ENCODE data around the gene COL26A1.
"Not testable (repeated sequence)": the region's sequence is repeated elsewhere in the genome, so short reads cannot be mapped to it uniquely, and the experiment has no call there.

The COL26A1 gene

GRCh38 chr7:101559586-101559985 lies 196.9 kb downstream of the COL26A1 start:
- H3K27me3 ChIP-seq (ENCODE audit: low read depth, low read length) = peaks cover 4% of the 10 kb centered on the region
- H3K4me3 ChIP-seq (ENCODE audit: low read depth in 1 of 2, low read length in 2 of 2) = no peak overlapping the region
- H3K27ac ChIP-seq (ENCODE audit: low read length) = no peak overlapping the region
- H3K9me3 ChIP-seq (ENCODE audit: control insufficient read depth in 1 of 2, low read length in 2 of 2) = no peaks in the 10 kb centered on the region
- no peaks in the 10 kb centered on the region for H3K4me1 ChIP-seq (ENCODE audit: control insufficient read depth in 1 of 2, insufficient read depth in 2 of 2, low read length in 2 of 2)
- H3K36me3 ChIP-seq (ENCODE audit: control insufficient read depth in 1 of 2, insufficient read depth in 2 of 2, low read length in 2 of 2) = no peaks in the 10 kb centered on the region

- not testable (repeated sequence) for H3K4me3 ChIP-seq (ENCODE audit: low read depth in 1 of 2, low read length in 2 of 2); H3K36me3 ChIP-seq (ENCODE audit: control insufficient read depth in 1 of 2, insufficient read depth in 2 of 2, low read length in 2 of 2); H3K4me1 ChIP-seq (ENCODE audit: control insufficient read depth in 1 of 2, insufficient read depth in 2 of 2, low read length in 2 of 2); H3K27me3 ChIP-seq (ENCODE audit: low read depth, low read length); H3K9me3 ChIP-seq (ENCODE audit: control insufficient read depth in 1 of 2, low read length in 2 of 2); H3K27ac ChIP-seq (ENCODE audit: low read length)
These were observed 197.3 kb downstream of the COL26A1 start for GRCh38 chr7:101560021-101560420.

- no peaks in the 10 kb centered on the region for H3K36me3 ChIP-seq (ENCODE audit: control insufficient read depth in 1 of 2, insufficient read depth in 2 of 2, low read length in 2 of 2)
- no peak overlapping the region for H3K4me3 ChIP-seq (ENCODE audit: low read depth in 1 of 2, low read length in 2 of 2)
- no peaks in the 10 kb centered on the region for H3K4me1 ChIP-seq (ENCODE audit: control insufficient read depth in 1 of 2, insufficient read depth in 2 of 2, low read length in 2 of 2)
- H3K27me3 ChIP-seq (ENCODE audit: low read depth, low read length) = peaks cover 4% of the 10 kb centered on the region
- no peaks in the 10 kb centered on the region for H3K9me3 ChIP-seq (ENCODE audit: control insufficient read depth in 1 of 2, low read length in 2 of 2)
- H3K27ac ChIP-seq (ENCODE audit: low read length) = no peak overlapping the region
These were observed 198.2 kb downstream of the COL26A1 start for GRCh38 chr7:101560856-101561255.

GRCh38 chr7:101561293-101561692 lies 198.6 kb downstream of the COL26A1 start:
- not testable (repeated sequence) for H3K27ac ChIP-seq (ENCODE audit: low read length); H3K4me1 ChIP-seq (ENCODE audit: control insufficient read depth in 1 of 2, insufficient read depth in 2 of 2, low read length in 2 of 2); H3K36me3 ChIP-seq (ENCODE audit: control insufficient read depth in 1 of 2, insufficient read depth in 2 of 2, low read length in 2 of 2); H3K27me3 ChIP-seq (ENCODE audit: low read depth, low read length); H3K9me3 ChIP-seq (ENCODE audit: control insufficient read depth in 1 of 2, low read length in 2 of 2); H3K4me3 ChIP-seq (ENCODE audit: low read depth in 1 of 2, low read length in 2 of 2)

- Histone ChIP-seq H3K27me3 (ENCODE audit: low read depth, low read length) (peaks cover 4% of the 10 kb centered on the region), H3K4me3 (ENCODE audit: low read depth in 1 of 2, low read length in 2 of 2) (no peak overlapping the region), H3K9me3 (ENCODE audit: control insufficient read depth in 1 of 2, low read length in 2 of 2) (no peaks in the 10 kb centered on the region), H3K27ac (ENCODE audit: low read length) (no peak overlapping the region), H3K4me1 (ENCODE audit: control insufficient read depth in 1 of 2, insufficient read depth in 2 of 2, low read length in 2 of 2) (no peaks in the 10 kb centered on the region), H3K36me3 (ENCODE audit: control insufficient read depth in 1 of 2, insufficient read depth in 2 of 2, low read length in 2 of 2) (no peaks in the 10 kb centered on the region)
These were observed 200.0 kb downstream of the COL26A1 start for GRCh38 chr7:101562531-101563197.

- Histone ChIP-seq H3K36me3 (ENCODE audit: control insufficient read depth in 1 of 2, insufficient read depth in 2 of 2, low read length in 2 of 2) (no peaks in the 10 kb centered on the region), H3K4me1 (ENCODE audit: control insufficient read depth in 1 of 2, insufficient read depth in 2 of 2, low read length in 2 of 2) (no peaks in the 10 kb centered on the region), H3K9me3 (ENCODE audit: control insufficient read depth in 1 of 2, low read length in 2 of 2) (no peaks in the 10 kb centered on the region), H3K4me3 (ENCODE audit: low read depth in 1 of 2, low read length in 2 of 2) (no peak overlapping the region), H3K27me3 (ENCODE audit: low read depth, low read length) (peaks cover 4% of the 10 kb centered on the region), H3K27ac (ENCODE audit: low read length) (no peak overlapping the region)
These were observed 200.7 kb downstream of the COL26A1 start for GRCh38 chr7:101563198-101563901.

GRCh38 chr7:101563943-101564777 lies 201.5 kb downstream of the COL26A1 start:
- Histone ChIP-seq H3K36me3 (ENCODE audit: control insufficient read depth in 1 of 2, insufficient read depth in 2 of 2, low read length in 2 of 2) (no peaks in the 10 kb centered on the region), H3K27ac (ENCODE audit: low read length) (no peak overlapping the region), H3K4me3 (ENCODE audit: low read depth in 1 of 2, low read length in 2 of 2) (no peak overlapping the region), H3K4me1 (ENCODE audit: control insufficient read depth in 1 of 2, insufficient read depth in 2 of 2, low read length in 2 of 2) (no peaks in the 10 kb centered on the region), H3K27me3 (ENCODE audit: low read depth, low read length) (peaks cover 4% of the 10 kb centered on the region), H3K9me3 (ENCODE audit: control insufficient read depth in 1 of 2, low read length in 2 of 2) (no peaks in the 10 kb centered on the region)

- Histone ChIP-seq H3K9me3 (ENCODE audit: control insufficient read depth in 1 of 2, low read length in 2 of 2) (peaks cover 0 to 2% of the 10 kb centered on the region in 2 donors), H3K36me3 (ENCODE audit: control insufficient read depth in 1 of 2, insufficient read depth in 2 of 2, low read length in 2 of 2) (no peaks in the 10 kb centered on the region), H3K4me3 (ENCODE audit: low read depth in 1 of 2, low read length in 2 of 2) (no peak overlapping the region), H3K27ac (ENCODE audit: low read length) (no peak overlapping the region), H3K27me3 (ENCODE audit: low read depth, low read length) (peaks cover 4% of the 10 kb centered on the region), H3K4me1 (ENCODE audit: control insufficient read depth in 1 of 2, insufficient read depth in 2 of 2, low read length in 2 of 2) (no peaks in the 10 kb centered on the region)
These were observed 202.1 kb downstream of the COL26A1 start for GRCh38 chr7:101564778-101565211.

- Histone ChIP-seq H3K27me3 (ENCODE audit: low read depth, low read length) (peaks cover 4% of the 10 kb centered on the region), H3K4me1 (ENCODE audit: control insufficient read depth in 1 of 2, insufficient read depth in 2 of 2, low read length in 2 of 2) (no peaks in the 10 kb centered on the region), H3K27ac (ENCODE audit: low read length) (no peak overlapping the region), H3K36me3 (ENCODE audit: control insufficient read depth in 1 of 2, insufficient read depth in 2 of 2, low read length in 2 of 2) (no peaks in the 10 kb centered on the region), H3K4me3 (ENCODE audit: low read depth in 1 of 2, low read length in 2 of 2) (no peak overlapping the region), H3K9me3 (ENCODE audit: control insufficient read depth in 1 of 2, low read length in 2 of 2) (peaks cover 0 to 3% of the 10 kb centered on the region in 2 donors)
These were observed 203.0 kb downstream of the COL26A1 start for GRCh38 chr7:101565601-101566209.

GRCh38 chr7:101567230-101567629 lies 204.6 kb downstream of the COL26A1 start:
- H3K27ac ChIP-seq (ENCODE audit: low read length) = no peak overlapping the region
- no peaks in the 10 kb centered on the region for H3K4me1 ChIP-seq (ENCODE audit: control insufficient read depth in 1 of 2, insufficient read depth in 2 of 2, low read length in 2 of 2)
- H3K36me3 ChIP-seq (ENCODE audit: control insufficient read depth in 1 of 2, insufficient read depth in 2 of 2, low read length in 2 of 2) = no peaks in the 10 kb centered on the region
- peaks cover 4% of the 10 kb centered on the region for H3K27me3 ChIP-seq (ENCODE audit: low read depth, low read length)
- peaks cover 0 to 14% of the 10 kb centered on the region in 2 donors for H3K9me3 ChIP-seq (ENCODE audit: control insufficient read depth in 1 of 2, low read length in 2 of 2)
- H3K4me3 ChIP-seq (ENCODE audit: low read depth in 1 of 2, low read length in 2 of 2) = no peak overlapping the region

GRCh38 chr7:101572156-101572555 lies 209.5 kb downstream of the COL26A1 start:
- H3K36me3 ChIP-seq (ENCODE audit: control insufficient read depth in 1 of 2, insufficient read depth in 2 of 2, low read length in 2 of 2) = no peaks in the 10 kb centered on the region
- H3K4me1 ChIP-seq (ENCODE audit: control insufficient read depth in 1 of 2, insufficient read depth in 2 of 2, low read length in 2 of 2) = no peaks in the 10 kb centered on the region
- H3K9me3 ChIP-seq (ENCODE audit: control insufficient read depth in 1 of 2, low read length in 2 of 2) = peaks cover 0 to 18% of the 10 kb centered on the region in 2 donors
- no peak overlapping the region for H3K4me3 ChIP-seq (ENCODE audit: low read depth in 1 of 2, low read length in 2 of 2)
- no peaks in the 10 kb centered on the region for H3K27me3 ChIP-seq (ENCODE audit: low read depth, low read length)
- H3K27ac ChIP-seq (ENCODE audit: low read length) = no peak overlapping the region

Data from muscle layer of duodenum (tissue), 2 donors.